GM12891 (cell line): ENCODE data around the gene AAMP.

Experiments used
- DNase-seq: peaks from one replicate; pipeline ENCODE4 v3.0.0; 2011; ENCODE audit warnings: low spot score; ENCODE audit not compliant: insufficient read length
- FAIRE-seq: peaks from 2 replicates; lab custom pipeline; 2011; peaks lifted over from hg19 to GRCh38; lab: Jason Lieb, UNC
- PAX5 ChIP-seq: IDR thresholded peaks from 2 replicates; pipeline ENCODE4 v1.6.1; 2011; ENCODE audit warnings: low read length, moderate library complexity, mild to moderate bottlenecking; ENCODE audit not compliant: insufficient read depth, severe bottlenecking
- POLR2A ChIP-seq: IDR thresholded peaks from 2 replicates; pipeline ENCODE4 v1.6.1; 2011; ENCODE audit warnings: low read depth, low read length, control low read depth
- POLR2AphosphoS5 ChIP-seq: IDR thresholded peaks from 2 replicates; pipeline ENCODE4 v1.6.1; 2011; ENCODE audit warnings: low read depth, low read length, control low read depth
- POU2F2 ChIP-seq: IDR thresholded peaks from 2 replicates; pipeline ENCODE4 v1.6.1; 2011; ENCODE audit warnings: low read depth, mild to moderate bottlenecking, control low read depth, low read length, moderate library complexity
- SPI1 ChIP-seq: IDR thresholded peaks from 2 replicates; pipeline ENCODE4 v1.6.1; 2011; ENCODE audit warnings: low read depth, low read length, control low read depth
- TAF1 ChIP-seq: IDR thresholded peaks from 2 replicates; pipeline ENCODE4 v1.6.1; 2011; ENCODE audit warnings: low read depth, low read length, control low read depth

The AAMP gene

GRCh38 chr2:218238887-218239286, 31.1 kb downstream of the AAMP start:
- DNase-seq (no peak), FAIRE-seq (no peak)

GRCh38 chr2:218236829-218237228, 33.1 kb downstream of the AAMP start:
- FAIRE-seq: no peak
- TF ChIP-seq PAX5: no peak
- no peak for TF ChIP-seq SPI1
- no peak for TF ChIP-seq POU2F2
- TF ChIP-seq POLR2AphosphoS5: no peak
- TF ChIP-seq POLR2A: no peak
- TF ChIP-seq TAF1: no peak
- DNase-seq: no peak

More at GRCh38 chr2:218238887-218239286, 31.1 kb downstream of the AAMP start:
- TF ChIP-seq PAX5 (no peak), SPI1 (no peak), POLR2AphosphoS5 (no peak), POLR2A (no peak), TAF1 (no peak), POU2F2 (no peak)

- TF ChIP-seq PAX5 (no peak), POLR2AphosphoS5 (no peak), POU2F2 (no peak), TAF1 (no peak), SPI1 (no peak), POLR2A (no peak)
- no peak for DNase-seq
- FAIRE-seq: no peak
Observed at GRCh38 chr2:218235017-218235416, 34.9 kb downstream of the AAMP start.

GRCh38 chr2:218234521-218234920, 35.4 kb downstream of the AAMP start:
- FAIRE-seq (no peak), DNase-seq (no peak)
- TF ChIP-seq TAF1 (no peak), POLR2A (no peak), SPI1 (no peak), POU2F2 (no peak), PAX5 (no peak), POLR2AphosphoS5 (no peak)

- FAIRE-seq: no peak
- TF ChIP-seq POLR2A (no peak), POU2F2 (no peak), POLR2AphosphoS5 (no peak), TAF1 (no peak), PAX5 (no peak), SPI1 (no peak)
- DNase-seq: no peak
Observed at GRCh38 chr2:218233543-218233942, 36.4 kb downstream of the AAMP start.

GRCh38 chr2:218230882-218231281, 39.1 kb downstream of the AAMP start:
- DNase-seq (no peak), FAIRE-seq (peak; percentile 80)
- no peak for TF ChIP-seq POLR2A
- no peak for TF ChIP-seq POLR2AphosphoS5
- TF ChIP-seq POU2F2: no peak
- TF ChIP-seq SPI1: no peak
- no peak for TF ChIP-seq PAX5
- no peak for TF ChIP-seq TAF1

GRCh38 chr2:218229851-218230250, 40.1 kb downstream of the AAMP start:
- TF ChIP-seq SPI1: no peak
- peak; percentile 35; the same call in 1 of the 2 replicates for TF ChIP-seq POLR2AphosphoS5
- TF ChIP-seq POLR2A: no peak
- no peak for TF ChIP-seq POU2F2
- TF ChIP-seq TAF1: no peak
- TF ChIP-seq PAX5: no peak
- FAIRE-seq (no peak), DNase-seq (no peak)

- no peak for TF ChIP-seq PAX5
- peak; percentile 51; the same call in 1 of the 2 replicates for TF ChIP-seq SPI1
- TF ChIP-seq POLR2A: no peak
- DNase-seq (peak; percentile 42), FAIRE-seq (peak; percentile 74)
Observed at GRCh38 chr2:218229239-218229638, 40.7 kb downstream of the AAMP start.

GRCh38 chr2:218228366-218229090, 41.4 kb downstream of the AAMP start:
- FAIRE-seq (no peak), DNase-seq (no peak)
- TF ChIP-seq POU2F2: no peak
- 0 out of 2 replicates have a peak, but pooled peaks have one; percentile 18 for TF ChIP-seq POLR2AphosphoS5

GRCh38 chr2:218226903-218227302, 43.0 kb downstream of the AAMP start:
- DNase-seq: no peak
- 0 out of 2 replicates have a peak, but pooled peaks have one; percentile 26 for TF ChIP-seq POLR2AphosphoS5
- TF ChIP-seq SPI1: no peak
- TF ChIP-seq POU2F2: no peak
- no peak for TF ChIP-seq PAX5
- TF ChIP-seq TAF1: no peak
- 0 out of 2 replicates have a peak, but pooled peaks have one; percentile 23 for TF ChIP-seq POLR2A
- no peak for FAIRE-seq
